Measurements from ENCODE around the gene RCAN1.
"Not testable (repeated sequence)": the region's sequence is repeated elsewhere in the genome, so short reads cannot be mapped to it uniquely, and the experiment has no call there.

The RCAN1 gene

DNA sequence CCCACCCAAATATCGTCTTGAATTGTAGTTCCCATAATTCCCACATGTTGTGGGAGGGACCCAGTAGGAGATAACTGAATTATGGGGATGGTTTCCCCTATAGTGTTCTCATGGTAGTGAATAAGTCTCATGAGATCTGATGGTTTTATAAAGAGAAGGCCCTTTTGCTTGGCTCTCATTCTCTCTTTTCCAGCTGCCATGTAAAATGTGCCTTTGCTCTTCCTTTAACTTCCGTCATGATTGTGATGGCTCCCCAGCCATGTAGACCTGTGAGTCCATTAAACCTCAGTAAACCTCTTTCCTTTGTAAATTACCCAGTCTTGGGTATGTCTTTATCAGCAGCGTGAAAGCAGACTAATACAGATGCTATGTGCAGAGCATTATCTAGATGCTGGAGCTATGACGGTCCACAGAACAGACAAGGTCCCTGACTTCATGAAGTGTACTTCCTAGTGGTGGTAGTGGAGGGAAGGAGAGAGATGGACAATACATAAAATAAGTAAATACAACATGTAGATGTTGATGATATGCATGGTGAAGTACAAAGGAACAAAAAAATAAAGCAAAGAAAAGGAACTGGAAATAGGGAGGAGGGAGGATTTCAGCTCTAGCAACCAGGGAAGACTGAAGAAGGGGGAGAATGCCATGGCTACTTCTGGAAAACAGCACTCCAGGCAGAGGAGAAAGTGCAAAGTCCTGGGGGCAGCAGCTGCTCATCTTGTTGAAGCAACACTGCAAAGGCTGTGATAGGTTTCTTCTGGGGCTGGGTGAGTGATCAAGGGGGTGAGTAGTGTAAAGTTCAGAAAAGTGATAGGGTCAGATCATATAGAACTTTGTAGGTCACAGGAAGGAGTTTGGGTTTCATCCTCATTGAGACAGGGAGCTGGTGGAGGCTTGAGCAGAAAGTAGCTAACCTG lies 6.8 kb upstream of the RCAN1 start:
- DNase-seq, result no peak

DNA sequence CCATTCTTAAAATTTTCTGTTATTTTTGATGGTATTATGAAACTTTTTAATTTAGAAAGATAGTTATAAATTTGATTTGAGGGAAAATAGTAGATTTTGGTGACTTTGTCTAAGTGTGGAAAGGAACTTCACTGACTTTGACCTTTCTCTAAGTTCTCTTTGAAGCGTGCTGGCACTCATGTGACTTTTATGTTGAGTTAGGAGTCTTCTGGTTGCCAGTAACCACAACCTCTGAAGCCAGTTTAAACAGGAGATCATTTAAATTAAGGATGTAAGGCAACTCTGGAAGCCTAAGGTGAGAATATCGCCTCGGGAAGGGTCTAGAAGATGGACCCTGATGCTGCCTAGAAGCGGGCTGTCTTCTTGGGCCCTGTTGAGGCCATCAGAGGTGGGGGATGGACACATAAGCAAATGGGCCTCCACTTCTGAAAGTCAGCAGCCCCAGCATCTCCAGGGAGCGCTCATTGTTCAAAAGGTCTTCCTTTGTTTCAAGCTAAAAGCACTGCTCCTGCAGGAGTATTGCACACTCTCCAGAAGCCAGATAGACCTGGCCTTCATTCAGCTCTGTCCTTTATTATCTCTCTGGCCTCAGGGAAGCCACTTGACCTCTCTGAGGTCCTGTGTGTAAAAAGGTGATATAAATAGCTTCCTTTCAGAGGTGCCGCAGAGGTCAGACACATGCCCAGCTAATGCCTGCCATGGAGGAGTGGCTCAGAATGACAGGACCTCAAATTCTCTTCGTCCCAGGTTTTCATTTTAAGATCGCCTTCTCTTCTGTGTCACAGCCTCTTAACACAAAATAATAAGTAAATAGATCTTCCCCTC lies 5.1 kb upstream of the RCAN1 start:
- no peak for DNase-seq

DNA sequence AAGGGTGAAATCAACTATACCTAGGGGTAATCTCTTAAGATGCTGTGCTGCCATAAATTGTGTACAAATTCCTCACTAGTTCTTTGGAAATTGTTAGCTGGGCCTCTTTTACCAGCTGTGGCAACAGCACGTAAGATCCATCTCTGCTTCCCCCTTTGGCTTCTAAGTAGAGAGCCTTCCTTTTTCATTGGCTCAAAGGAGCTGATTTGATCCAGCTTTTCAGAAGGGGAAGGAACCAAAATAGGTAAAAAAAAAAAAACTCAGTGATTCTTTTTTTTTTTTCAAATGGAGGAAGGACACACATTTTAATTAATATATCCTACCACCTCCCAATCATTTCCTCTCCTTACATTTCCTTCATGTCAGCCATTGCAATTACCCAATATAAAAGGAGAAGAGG lies 4.0 kb upstream of the RCAN1 start:
- DNase-seq, result peak in 1 of 2 donors; percentile 21

DNA sequence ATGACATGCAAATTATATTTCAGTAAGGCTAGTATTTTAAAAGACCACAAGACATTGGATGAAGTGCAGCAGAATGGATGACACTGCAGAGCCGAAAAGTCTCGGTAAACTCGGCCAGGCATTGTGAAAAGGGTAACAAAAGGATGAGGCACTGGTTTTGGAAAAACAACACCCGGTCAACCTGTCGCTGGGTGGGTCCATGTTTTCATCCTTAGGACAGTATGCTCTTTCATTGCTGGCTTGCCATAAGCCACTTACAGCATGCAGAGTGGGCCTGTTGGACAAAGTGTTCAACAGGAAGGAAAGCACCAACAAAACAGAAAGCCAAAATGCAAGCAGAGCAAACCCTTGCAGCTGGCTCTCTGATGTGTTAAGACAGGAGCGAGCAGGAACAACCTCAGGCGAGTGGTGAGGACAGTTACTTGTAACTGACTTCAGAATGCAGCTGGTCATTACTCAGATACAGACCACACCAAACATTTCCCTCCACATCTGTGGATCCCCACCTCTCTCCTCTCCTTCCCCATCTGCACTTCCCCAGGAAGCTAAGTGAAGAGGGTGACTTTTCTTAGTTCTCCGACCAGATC lies 2.9 kb upstream of the RCAN1 start:
- peak; percentile 14 to 32 for DNase-seq

DNA sequence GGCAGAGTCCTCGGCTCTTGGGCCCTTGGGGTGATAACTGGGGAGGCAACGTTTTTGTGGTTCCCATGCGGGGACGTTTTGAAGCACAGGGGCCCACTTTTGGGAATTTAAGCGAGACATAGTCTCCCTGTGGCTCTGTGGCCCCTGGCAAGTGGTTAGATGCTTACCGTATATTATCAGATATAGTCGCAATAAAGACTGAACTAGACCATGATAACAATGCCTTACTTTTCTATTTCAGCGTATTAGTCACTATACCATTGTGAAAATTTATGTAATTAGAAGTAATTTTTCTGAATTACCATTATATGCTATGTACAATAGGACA lies 538 bp upstream of the RCAN1 start:
- no peak for DNase-seq

- DNase-seq, result peak; percentile 12 to 19
Measured at GRCh38 chr21:34613679-34614627, 960 bp downstream of the RCAN1 start.

DNA sequence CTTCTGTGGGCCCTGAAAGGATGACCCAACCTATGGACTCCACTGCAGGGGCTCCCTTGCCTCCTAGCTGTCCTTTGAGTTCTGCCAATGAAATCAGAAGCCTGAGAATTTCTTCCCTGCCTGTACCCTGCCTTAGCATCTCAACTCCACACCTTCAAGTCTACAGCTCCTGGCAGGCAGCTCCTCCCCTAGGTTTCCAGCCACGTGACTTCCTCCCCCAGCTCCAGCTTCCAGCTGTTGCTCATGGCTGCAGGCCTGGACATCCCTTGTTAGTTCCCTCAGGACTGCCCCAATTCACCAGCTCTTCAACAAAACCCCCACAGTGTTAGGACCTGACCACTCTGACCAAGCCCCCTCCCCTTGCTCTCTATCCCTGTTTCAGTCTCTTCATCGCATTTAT lies 2.4 kb downstream of the RCAN1 start:
- no peak for DNase-seq

DNA sequence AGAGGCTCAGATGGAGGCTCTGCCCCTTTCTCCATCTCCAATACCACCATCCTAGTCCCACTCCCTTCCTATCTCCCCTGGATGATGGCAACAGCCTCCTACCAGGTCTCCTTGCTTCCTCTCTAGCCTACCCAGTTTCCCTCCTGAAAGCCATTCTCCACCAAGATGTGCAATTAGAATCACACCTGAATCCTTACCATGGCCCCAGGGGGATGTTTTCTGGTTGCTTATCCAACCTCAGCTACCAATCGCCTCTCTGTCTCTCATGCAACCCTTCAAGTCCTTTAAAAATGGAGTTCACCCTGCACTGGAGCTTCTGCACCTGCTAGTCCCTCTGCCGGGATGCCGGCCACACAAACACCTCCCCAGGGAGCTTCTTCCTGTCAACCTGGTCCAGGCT lies 2.9 kb downstream of the RCAN1 start:
- DNase-seq, result no peak

DNA sequence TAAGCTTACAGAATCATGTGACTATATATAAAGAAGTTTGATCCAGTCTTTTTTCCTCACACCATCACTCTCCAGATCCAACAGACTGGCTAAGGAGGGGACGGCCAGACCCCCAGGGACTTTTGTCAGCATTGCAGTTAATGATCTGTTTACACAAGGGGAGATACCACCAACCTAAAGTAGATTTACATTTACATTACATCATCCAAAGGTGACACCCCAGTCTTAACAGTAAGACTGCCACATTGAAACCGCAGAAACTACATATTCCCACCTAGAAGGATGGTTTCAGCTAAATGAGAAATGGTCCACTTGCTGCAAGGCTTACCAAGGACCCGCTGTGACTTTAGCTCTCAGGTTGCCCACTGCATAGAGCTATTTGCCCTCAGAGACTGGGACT lies 3.4 kb downstream of the RCAN1 start:
- DNase-seq, result no peak

DNA sequence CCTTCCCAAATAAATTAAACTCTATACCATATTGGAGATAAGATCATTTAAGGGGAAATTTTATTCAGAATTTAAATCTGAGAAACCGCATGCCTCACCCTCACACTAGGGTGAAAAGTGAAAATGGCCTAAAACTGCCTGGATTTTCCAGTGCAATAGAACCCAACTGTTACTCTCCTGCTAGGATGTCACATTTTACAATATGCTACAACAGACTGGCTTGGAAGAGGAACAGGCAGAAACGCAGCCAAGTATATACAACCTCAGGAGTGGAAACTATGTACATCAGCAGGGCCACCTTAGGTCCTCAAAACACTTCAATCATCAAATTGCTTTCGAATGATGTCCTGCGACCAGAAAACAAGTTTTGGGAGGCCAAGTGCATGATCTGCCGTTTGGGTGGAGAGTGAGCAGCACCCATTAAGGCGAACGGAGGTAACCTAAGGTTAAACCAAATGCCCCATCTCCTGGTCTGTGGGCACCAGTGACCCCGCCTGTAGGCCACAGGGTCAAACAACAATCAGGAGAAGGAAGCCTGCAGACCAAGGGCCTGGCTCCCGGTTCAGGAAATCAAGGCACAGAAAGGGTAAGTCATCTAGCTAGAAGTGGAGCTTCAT lies 4.9 kb downstream of the RCAN1 start:
- no peak for DNase-seq

DNA sequence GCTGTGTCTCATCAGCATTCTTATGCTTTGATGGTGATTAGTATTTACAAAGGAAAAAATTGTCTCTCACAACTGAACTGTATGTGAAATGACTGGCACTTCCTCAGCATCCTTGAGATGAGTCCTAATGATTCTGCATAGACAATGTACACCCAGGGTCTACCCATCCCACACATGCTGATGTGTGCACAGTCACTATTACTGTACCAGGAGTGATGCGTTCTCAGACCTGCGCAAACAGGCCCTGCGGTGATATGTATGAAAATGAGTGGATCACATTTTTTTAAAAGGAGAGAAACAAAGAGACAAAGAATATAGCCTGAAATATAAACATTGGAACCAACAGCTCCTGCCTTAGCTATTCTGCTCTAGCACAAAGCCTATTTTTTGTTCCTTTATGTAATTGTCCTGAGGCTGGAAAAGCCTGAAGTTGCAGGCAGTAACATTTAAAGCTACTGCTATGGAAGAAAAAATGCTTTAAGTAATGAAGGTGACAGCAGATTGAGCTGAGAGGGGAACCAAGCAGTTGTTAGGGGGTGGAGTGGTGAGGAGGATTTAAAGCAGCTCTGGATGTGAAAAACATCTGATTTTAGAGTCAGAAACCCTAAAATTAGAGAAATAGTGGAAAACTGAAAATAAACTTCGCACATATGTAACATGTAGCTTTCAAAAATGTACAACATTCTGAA lies 5.5 kb downstream of the RCAN1 start:
- no peak for DNase-seq

DNA sequence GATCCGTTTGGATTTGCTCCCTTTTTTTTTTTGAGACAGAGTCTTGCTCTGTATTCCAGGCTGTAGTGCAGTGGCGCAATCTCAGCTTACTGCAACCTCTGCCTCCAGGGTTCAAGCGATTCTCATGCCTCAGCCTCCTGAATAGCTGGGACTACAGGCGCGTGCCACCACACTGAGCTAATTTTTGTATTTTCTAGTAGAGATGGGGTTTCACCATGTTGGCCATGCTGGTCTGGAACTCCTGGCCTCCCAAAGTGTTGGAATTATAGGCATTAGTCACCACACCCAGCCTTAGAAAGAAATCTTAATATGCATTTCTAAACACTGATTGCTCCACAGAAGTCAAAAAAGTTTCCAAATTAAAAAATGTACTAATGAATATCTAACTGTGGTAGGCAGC lies 7.5 kb downstream of the RCAN1 start:
- not testable (repeated sequence) for DNase-seq

DNA sequence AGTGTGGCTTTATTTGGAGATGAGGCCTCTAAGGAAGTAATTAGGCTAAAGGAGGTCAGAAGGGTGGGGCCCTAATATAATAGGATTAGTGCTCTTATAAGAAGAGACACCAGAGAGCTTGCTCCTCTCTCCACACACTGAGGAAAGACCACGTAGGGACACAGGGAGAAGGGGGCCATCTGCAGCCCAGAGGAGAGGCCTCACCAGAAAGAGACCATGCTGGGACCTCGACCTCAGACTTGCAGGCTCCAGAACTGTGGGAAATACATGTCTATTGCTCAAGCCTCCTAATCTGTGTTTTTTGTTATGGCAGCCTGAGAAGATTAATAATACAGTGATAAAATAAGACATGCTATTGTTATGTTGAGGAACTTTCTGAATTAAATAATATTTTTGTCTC lies 8.3 kb downstream of the RCAN1 start:
- DNase-seq, result no peak

DNA sequence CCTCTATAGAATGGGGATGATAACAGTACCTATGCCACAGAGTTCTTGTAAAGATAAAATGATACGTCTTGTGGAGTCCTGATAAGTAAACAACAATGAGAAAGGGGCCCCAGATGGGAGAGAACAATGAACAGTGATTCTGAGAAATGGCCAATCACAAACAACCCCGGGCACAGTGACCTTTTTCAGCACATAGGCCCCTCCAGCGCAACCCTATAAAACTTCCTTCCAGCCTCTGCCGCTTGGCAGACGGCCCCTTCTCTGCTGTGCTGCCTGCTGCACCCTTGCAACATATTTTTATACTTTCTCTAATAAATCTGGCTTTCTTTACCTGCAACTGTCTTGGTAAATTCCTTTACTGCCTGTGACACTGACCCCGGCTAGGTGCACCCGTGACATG lies 8.9 kb downstream of the RCAN1 start:
- DNase-seq, result no peak

DNA sequence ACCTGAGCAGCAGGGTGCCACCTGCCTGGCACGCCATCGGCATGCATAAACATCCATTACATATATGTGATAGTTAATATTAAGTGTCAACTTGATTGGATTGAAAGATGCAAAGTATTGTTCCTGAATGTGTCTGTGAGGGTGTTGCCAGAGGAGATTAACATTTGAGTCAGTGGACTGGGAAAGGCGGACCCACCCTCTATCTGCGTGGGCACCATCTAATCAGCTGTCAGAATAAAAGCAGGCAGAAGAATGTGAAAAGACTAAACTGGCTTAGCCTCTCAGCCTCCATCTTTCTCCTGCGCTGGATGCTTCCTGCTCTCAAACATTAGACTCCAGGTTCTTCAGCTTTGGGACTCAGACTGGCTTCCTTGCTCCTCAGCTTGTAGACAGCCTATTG lies 10.0 kb downstream of the RCAN1 start:
- not testable (repeated sequence) for DNase-seq

GRCh38 chr21:34604556-34604955 lies 10.4 kb downstream of the RCAN1 start:
- no peak for DNase-seq

- no peak for DNase-seq
Measured at GRCh38 chr21:34603710-34604057, 11.2 kb downstream of the RCAN1 start.

DNA sequence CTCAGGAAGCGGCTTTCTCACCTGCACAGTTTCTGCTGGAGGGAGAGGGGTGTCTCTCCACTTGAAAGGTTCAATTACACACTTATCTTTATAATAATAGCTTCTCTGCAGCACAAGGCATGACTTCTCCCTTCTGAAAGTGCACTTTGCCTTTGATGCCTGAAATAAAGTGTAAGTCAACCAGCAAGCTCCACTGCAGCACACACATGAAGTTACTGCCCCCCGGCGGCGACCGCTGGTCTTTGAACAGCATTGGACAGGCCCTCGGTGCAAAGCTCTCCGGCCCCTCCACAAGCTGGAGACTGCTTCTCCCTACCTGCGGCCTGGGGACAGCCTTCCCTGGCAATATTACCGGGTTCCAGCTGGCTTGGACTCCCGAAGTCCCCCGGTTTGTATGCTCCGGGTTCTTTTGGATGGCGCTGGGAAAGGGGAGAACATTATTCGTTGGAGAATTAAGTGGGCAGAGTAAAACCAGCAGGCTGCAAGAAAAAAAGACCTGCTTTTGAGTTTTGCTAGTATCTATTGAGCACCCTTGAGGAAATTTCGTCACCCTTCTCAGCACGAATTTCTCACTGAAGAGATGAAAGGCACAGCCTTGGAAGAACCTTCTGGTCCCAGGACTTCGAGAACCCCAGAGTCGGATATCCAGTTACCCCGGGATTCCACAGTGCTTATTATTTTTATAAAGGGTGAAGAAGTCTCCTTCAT lies 11.8 kb downstream of the RCAN1 start:
- peak; percentile 48 to 70 for DNase-seq

DNA sequence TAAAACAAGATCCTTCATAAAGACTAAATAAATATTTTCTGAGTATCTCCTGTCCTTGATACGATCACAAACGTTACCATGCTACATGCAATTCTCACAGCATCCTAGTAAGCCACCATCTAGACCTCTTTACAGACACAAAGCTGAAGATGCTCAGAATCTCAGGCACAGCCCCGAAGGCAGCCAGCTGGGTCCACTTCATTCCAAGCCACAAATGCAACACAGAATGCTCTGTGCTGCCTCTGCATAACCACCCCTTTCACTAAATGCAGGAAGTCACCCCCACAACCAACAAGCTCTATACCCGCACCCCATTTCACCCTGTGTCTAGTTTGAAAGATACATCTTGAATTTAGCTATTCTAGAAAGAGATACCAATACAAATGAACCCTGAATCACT lies 12.9 kb downstream of the RCAN1 start:
- no peak for DNase-seq

- DNase-seq, result no peak
Measured at GRCh38 chr21:34599534-34600101, 15.3 kb downstream of the RCAN1 start.

All from inflammatory macrophage treated with lipopolysaccharide for 1 hour (primary cell).